ENCODE measurements around the gene CSK.

GRCh38 chr15:74762791-74763150, 19.1 kb upstream of the CSK start:
- TF ChIP-seq TAF1 (IDR thresholded peaks at IDR 0.05; ENCODE audit: low read depth, low read length) (no peak), POLR2A (IDR thresholded peaks at IDR 0.05; ENCODE audit: low read depth, low read length) (no peak), POLR2AphosphoS5 (IDR thresholded peaks at IDR 0.05; ENCODE audit: low read depth, low read length) (no peak), SPI1 (IDR thresholded peaks at IDR 0.05; ENCODE audit: low read depth, low read length) (no peak), POU2F2 (IDR thresholded peaks at IDR 0.05; ENCODE audit: low read depth, low read length) (no peak), PAX5 (IDR thresholded peaks at IDR 0.05; ENCODE audit: insufficient read depth, low read length, severe bottlenecking) (no peak)

Data from GM12891 (cell line).